Keratinocyte (primary cell): Measurements from ENCODE around the gene BTBD17. TPM values are rescaled to one million over a fixed set of nuclear protein-coding genes. Genes with fewer than 3 reads are reported as not detected.

Source experiments
- DNase-seq: peaks from one replicate; pipeline ENCODE4 v3.0.0-alpha.2; 2011; ENCODE audit warnings: low read depth, missing footprints, low spot score
- FAIRE-seq: peaks from 2 replicates; lab custom pipeline; 2011; peaks lifted over from hg19 to GRCh38; lab: Jason Lieb, UNC
- H2AFZ ChIP-seq: 2 replicates; pipeline ENCODE4 v1.6.0; 2012; ENCODE audit warnings: low read length, control low read depth, inconsistent platforms; ENCODE audit not compliant: control insufficient read depth
- H3K27ac ChIP-seq: 2 replicates; pipeline ENCODE4 v1.5.1; 2011; ENCODE audit warnings: low read length; ENCODE audit not compliant: control insufficient read depth, insufficient read depth
- H3K27me3 ChIP-seq: 3 replicates; pipeline ENCODE4 v1.6.0; 2011; ENCODE audit warnings: low read length; ENCODE audit not compliant: control insufficient read depth, insufficient read depth; ENCODE audit errors: extremely low read depth
- H3K36me3 ChIP-seq, 2 experiments: 2 replicates in 1 of 2; 3 replicates in 1 of 2; pipeline ENCODE4 v1.5.1; 2011; ENCODE audit warnings: low read length in 2 of 2, mild to moderate bottlenecking in 1 of 2; ENCODE audit not compliant: control insufficient read depth in 2 of 2, insufficient read depth in 2 of 2; ENCODE audit errors: extremely low read depth in 1 of 2
- H3K4me1 ChIP-seq: 3 replicates; pipeline ENCODE4 v1.5.1; 2011; ENCODE audit warnings: low read length; ENCODE audit not compliant: control insufficient read depth, insufficient read depth; ENCODE audit errors: extremely low read depth
- H3K4me2 ChIP-seq: 3 replicates; pipeline ENCODE4 v1.6.0; 2011; ENCODE audit warnings: low read depth, low read length; ENCODE audit not compliant: control insufficient read depth, insufficient read depth; ENCODE audit errors: extremely low read depth
- H3K4me3 ChIP-seq, 3 experiments: fragments of 200-600 bp in 1 of 3; sonication (generic) in 1 of 3; 2 replicates in 2 of 3; 3 replicates in 1 of 3; pipeline ENCODE4 v1.5.1; 2011 to 2016; ENCODE audit warnings: low read length in 3 of 3, mild to moderate bottlenecking in 3 of 3, control low read depth in 2 of 3, inconsistent platforms in 1 of 3, low read depth in 1 of 3, mixed read lengths in 1 of 3, mixed run types in 1 of 3, moderate library complexity in 1 of 3; ENCODE audit not compliant: control insufficient read depth in 2 of 3, insufficient read depth in 2 of 3; ENCODE audit errors: extremely low read depth in 1 of 3
- H3K79me2 ChIP-seq: 2 replicates; pipeline ENCODE4 v1.6.0; 2012; ENCODE audit warnings: low read length; ENCODE audit not compliant: control insufficient read depth, insufficient read depth
- H3K9ac ChIP-seq: 3 replicates; pipeline ENCODE4 v1.6.0; 2011; ENCODE audit warnings: low read length; ENCODE audit not compliant: control insufficient read depth, insufficient read depth; ENCODE audit errors: extremely low read depth
- H3K9me1 ChIP-seq: 3 replicates; pipeline ENCODE4 v1.6.0; 2011; ENCODE audit warnings: low read length; ENCODE audit not compliant: control insufficient read depth, insufficient read depth; ENCODE audit errors: extremely low read depth
- H3K9me3 ChIP-seq: 2 replicates; pipeline ENCODE4 v1.5.1; 2012; ENCODE audit warnings: low read depth, low read length; ENCODE audit not compliant: control insufficient read depth
- H4K20me1 ChIP-seq: 3 replicates; pipeline ENCODE4 v1.6.0; 2011; ENCODE audit warnings: low read length; ENCODE audit not compliant: control insufficient read depth, insufficient read depth; ENCODE audit errors: extremely low read depth
- EZH2 ChIP-seq: IDR thresholded peaks from one replicate; pipeline ENCODE4 v1.6.1; 2012; ENCODE audit warnings: inconsistent platforms, mild to moderate bottlenecking, low read length, moderate library complexity
- dilution Hi-C: fragments of 300-500 bp; cut with MboI; formaldehyde crosslinking; loops from one replicate; pipeline ENCODE4 v1.7.0; 2020; ENCODE audit warnings: low sequenced_read_pairs; ENCODE audit not compliant: extremely low pct_ligation_motif_present
- polyA plus RNA-seq, 5 experiments: library from polyadenylated mRNA; depleted of rRNA in 3 of 5; stranded (reverse) in 3 of 5; stranded (forward) in 1 of 5; unstranded in 1 of 5; fragments of >200 nt; gene quantifications; 1 replicate in 1 of 5; 2 replicates in 3 of 5; 3 replicates in 1 of 5; pipeline versions ENCODE4 v1.2.1 to v1.2.3, GENCODE V29; 2011 to 2012; ENCODE audit warnings: missing spikeins in 2 of 5, low read depth in 1 of 5, low replicate concordance in 1 of 5
- TF ChIP-seq, protein P1 (sequence below), 3 experiments: IDR thresholded peaks in 1 of 3; conservative IDR thresholded peaks in 1 of 3; optimal IDR thresholded peaks in 1 of 3; 2 replicates in 2 of 3; 3 replicates in 1 of 3; pipeline versions ENCODE3 to v1.5.1; 2011; ENCODE audit warnings: low read length in 3 of 3, mild to moderate bottlenecking in 3 of 3, moderate library complexity in 2 of 3, control low read depth in 1 of 3, inconsistent platforms in 1 of 3; ENCODE audit not compliant: insufficient read depth in 2 of 3; ENCODE audit errors: extremely low read depth in 1 of 3

BTBD17 gene
- polyA plus RNA-seq, 1 donor (not counting 4 experiments of a cell fraction or from before 2014, with no cell fraction given): not detected

DNA sequence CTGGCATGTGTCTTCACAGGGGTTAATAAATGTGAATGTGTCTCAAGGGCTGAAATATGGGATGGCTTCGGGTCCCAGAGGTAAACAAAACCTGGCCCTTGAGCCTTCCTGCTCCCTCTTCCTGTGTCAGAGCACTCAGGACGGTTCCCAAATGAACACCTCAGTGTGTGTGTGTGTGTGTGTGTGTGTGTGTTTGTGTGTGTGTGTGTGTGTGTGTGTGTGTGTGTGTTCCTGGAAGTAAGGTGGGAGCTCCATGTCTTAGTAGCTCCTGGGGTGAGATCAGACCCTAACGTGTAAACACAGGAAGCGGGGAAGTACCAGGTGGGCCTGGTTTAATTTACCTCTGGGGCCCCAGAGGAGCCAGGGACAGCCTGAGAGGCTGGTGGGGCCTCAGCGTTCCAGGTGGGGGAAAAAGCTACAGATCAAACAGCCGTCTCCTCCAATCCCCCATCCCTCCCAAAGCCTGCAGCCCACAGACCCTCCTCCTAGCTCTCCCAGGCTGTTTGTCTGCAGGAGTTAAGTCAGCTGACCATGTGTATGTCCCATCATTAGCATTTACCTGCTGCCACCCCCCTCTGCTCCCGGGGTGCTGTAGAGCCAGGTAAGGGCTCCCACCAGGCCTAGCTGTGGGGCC, 29.5 kb downstream of the BTBD17 start:
- no peak for FAIRE-seq
- dilution Hi-C loops: no loop called here
- no peak for DNase-seq
- H4K20me1 ChIP-seq: no peaks in the 10 kb centered on the region
- H3K4me2 ChIP-seq: no peak overlapping the region
- no peak overlapping the region for H3K9ac ChIP-seq
- no peaks in the 10 kb centered on the region for H3K36me3 ChIP-seq
- peaks cover 9% of the 10 kb centered on the region for H3K27me3 ChIP-seq
- no peak overlapping the region for H3K27ac ChIP-seq
- H3K9me1 ChIP-seq: no peaks in the 10 kb centered on the region
- no peaks in the 10 kb centered on the region for H3K79me2 ChIP-seq
- no peaks in the 10 kb centered on the region for H3K9me3 ChIP-seq
- H2AFZ ChIP-seq: no peak overlapping the region
- H3K4me1 ChIP-seq: no peaks in the 10 kb centered on the region
- H3K4me3 ChIP-seq: no peak overlapping the region
- no peak for TF ChIP-seq EZH2
- TF ChIP-seq, protein P1, sequence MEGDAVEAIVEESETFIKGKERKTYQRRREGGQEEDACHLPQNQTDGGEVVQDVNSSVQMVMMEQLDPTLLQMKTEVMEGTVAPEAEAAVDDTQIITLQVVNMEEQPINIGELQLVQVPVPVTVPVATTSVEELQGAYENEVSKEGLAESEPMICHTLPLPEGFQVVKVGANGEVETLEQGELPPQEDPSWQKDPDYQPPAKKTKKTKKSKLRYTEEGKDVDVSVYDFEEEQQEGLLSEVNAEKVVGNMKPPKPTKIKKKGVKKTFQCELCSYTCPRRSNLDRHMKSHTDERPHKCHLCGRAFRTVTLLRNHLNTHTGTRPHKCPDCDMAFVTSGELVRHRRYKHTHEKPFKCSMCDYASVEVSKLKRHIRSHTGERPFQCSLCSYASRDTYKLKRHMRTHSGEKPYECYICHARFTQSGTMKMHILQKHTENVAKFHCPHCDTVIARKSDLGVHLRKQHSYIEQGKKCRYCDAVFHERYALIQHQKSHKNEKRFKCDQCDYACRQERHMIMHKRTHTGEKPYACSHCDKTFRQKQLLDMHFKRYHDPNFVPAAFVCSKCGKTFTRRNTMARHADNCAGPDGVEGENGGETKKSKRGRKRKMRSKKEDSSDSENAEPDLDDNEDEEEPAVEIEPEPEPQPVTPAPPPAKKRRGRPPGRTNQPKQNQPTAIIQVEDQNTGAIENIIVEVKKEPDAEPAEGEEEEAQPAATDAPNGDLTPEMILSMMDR (optimal IDR thresholded peaks at IDR 0.05 in 1 of 3, IDR thresholded peaks at IDR 0.05 in 1 of 3, conservative IDR thresholded peaks at IDR 0.05 in 1 of 3; ENCODE audit: extremely low read depth in 1 of 3, insufficient read depth in 2 of 3, low read length in 3 of 3): no peak

DNA sequence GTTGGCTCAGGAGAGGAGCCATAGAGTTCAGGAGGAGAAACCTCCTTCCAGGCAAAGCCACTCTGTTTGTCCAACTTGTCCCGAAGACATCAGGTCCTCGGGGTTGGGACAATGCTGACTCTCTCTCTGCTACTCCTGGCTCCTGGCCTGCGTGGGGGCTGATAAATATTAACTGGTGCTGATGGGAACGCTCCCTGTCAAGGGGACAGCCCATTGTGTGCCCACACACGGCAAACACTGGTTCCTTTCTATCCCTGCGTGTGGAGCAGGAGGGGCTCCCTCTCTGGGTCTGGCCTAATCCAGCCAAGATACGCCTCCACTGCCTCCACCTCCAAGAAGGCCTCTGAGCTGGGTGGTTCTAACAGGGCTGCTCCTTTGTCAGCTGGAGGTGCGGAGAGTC, 31.2 kb downstream of the BTBD17 start:
- no peaks in the 10 kb centered on the region for H3K4me1 ChIP-seq
- H3K4me2 ChIP-seq: no peak overlapping the region
- dilution Hi-C loops: no loop called here
- H3K79me2 ChIP-seq: no peaks in the 10 kb centered on the region
- H3K27me3 ChIP-seq: peaks cover 24% of the 10 kb centered on the region
- no peak for TF ChIP-seq EZH2
- TF ChIP-seq, protein P1 (optimal IDR thresholded peaks at IDR 0.05 in 1 of 3, IDR thresholded peaks at IDR 0.05 in 1 of 3, conservative IDR thresholded peaks at IDR 0.05 in 1 of 3; ENCODE audit: extremely low read depth in 1 of 3, insufficient read depth in 2 of 3, low read length in 3 of 3): no peak
- H3K9ac ChIP-seq: no peak overlapping the region
- H3K4me3 ChIP-seq: no peak overlapping the region
- H4K20me1 ChIP-seq: no peaks in the 10 kb centered on the region
- H3K9me1 ChIP-seq: no peaks in the 10 kb centered on the region
- no peaks in the 10 kb centered on the region for H3K9me3 ChIP-seq
- DNase-seq (no peak), FAIRE-seq (no peak)
- H3K36me3 ChIP-seq: no peaks in the 10 kb centered on the region
- no peak overlapping the region for H2AFZ ChIP-seq
- H3K27ac ChIP-seq: no peak overlapping the region
